ENCODE results near the gene TMEM120B. TPM values are rescaled to one million over a fixed set of nuclear protein-coding genes. Genes with fewer than 3 reads are reported as not detected.

The TMEM120B gene
- total RNA-seq, 6 donors from 2014 or later, result 8.9 to 23.0 (median 14.2) TPM

GRCh38 chr12:121779422-121779895, 66.9 kb downstream of the TMEM120B start:
- H3K27ac ChIP-seq, result peak overlapping the region; percentile 27 to 54 (median 40)
- TF ChIP-seq CTCF (IDR thresholded peaks at IDR 0.05), result no peak
- TF ChIP-seq EP300 (IDR thresholded peaks at IDR 0.05), result no peak
- TF ChIP-seq POLR2AphosphoS5 (IDR thresholded peaks at IDR 0.05), result no peak
- no peak for TF ChIP-seq POLR2A (IDR thresholded peaks at IDR 0.05)

GRCh38 chr12:121780429-121780828, 67.9 kb downstream of the TMEM120B start:
- WGBS, 2 donors, result 96 to 97% methylated on average over 10 to 11 of the region's 11 CpGs
- H3K9me3 ChIP-seq, result no peaks in the 10 kb centered on the region
- no peak overlapping the region for H3K4me3 ChIP-seq
- no peak for DNase-seq
- no peak for ATAC-seq (ENCODE audit: low FRiP score in 2 of 2)
- H3K36me3 ChIP-seq, result peaks cover 0 to 19% (median 6%) of the 10 kb centered on the region in 4 donors
- H3K27ac ChIP-seq, result no peak overlapping the region
- peaks cover 23 to 30% (median 24%) of the 10 kb centered on the region in 4 donors for H3K4me1 ChIP-seq
- no peak for TF ChIP-seq CTCF (IDR thresholded peaks at IDR 0.05)
- TF ChIP-seq POLR2A (IDR thresholded peaks at IDR 0.05), result no peak
- no peak for TF ChIP-seq EP300 (IDR thresholded peaks at IDR 0.05)
- TF ChIP-seq POLR2AphosphoS5 (IDR thresholded peaks at IDR 0.05), result no peak
- H3K27me3 ChIP-seq, result no peaks in the 10 kb centered on the region

More at GRCh38 chr12:121779422-121779895, 66.9 kb downstream of the TMEM120B start:
- Histone ChIP-seq H3K4me3 (no peak overlapping the region), H3K36me3 (peaks cover 0 to 19% (median 6%) of the 10 kb centered on the region in 4 donors), H3K4me1 (peaks cover 23 to 30% (median 27%) of the 10 kb centered on the region in 4 donors), H3K27me3 (no peaks in the 10 kb centered on the region), H3K9me3 (no peaks in the 10 kb centered on the region)
- no peak for ATAC-seq (ENCODE audit: low FRiP score in 2 of 2)
- DNase-seq, result peak in 1 of 2 donors; percentile 60
- 60 to 74% methylated on average over 1 to 17 of the region's 17 CpGs for WGBS, 2 donors

GRCh38 chr12:121781484-121781997, 69.0 kb downstream of the TMEM120B start:
- peak overlapping the region in 3 of 4 donors; percentile 13 to 57 (median 15) for H3K27ac ChIP-seq
- TF ChIP-seq POLR2A (IDR thresholded peaks at IDR 0.05), result no peak
- TF ChIP-seq EP300 (IDR thresholded peaks at IDR 0.05), result no peak
- TF ChIP-seq POLR2AphosphoS5 (IDR thresholded peaks at IDR 0.05), result no peak
- TF ChIP-seq CTCF (IDR thresholded peaks at IDR 0.05), result no peak
- no peaks in the 10 kb centered on the region for H3K27me3 ChIP-seq
- DNase-seq (peak in 1 of 2 donors; percentile 58), ATAC-seq (ENCODE audit: low FRiP score in 2 of 2) (peak in 1 of 2 donors; percentile 5)
- H3K4me3 ChIP-seq, result no peak overlapping the region
- peaks cover 0 to 19% (median 6%) of the 10 kb centered on the region in 4 donors for H3K36me3 ChIP-seq
- 46 to 56% methylated on average over 10 to 12 of the region's 12 CpGs for WGBS, 2 donors
- peaks cover 19 to 27% (median 23%) of the 10 kb centered on the region in 4 donors for H3K4me1 ChIP-seq
- H3K9me3 ChIP-seq, result no peaks in the 10 kb centered on the region

GRCh38 chr12:121781998-121782979, 69.7 kb downstream of the TMEM120B start:
- ATAC-seq (ENCODE audit: low FRiP score in 2 of 2) (peak in 1 of 2 donors; percentile 13), DNase-seq (no peak)
- Histone ChIP-seq H3K4me3 (no peak overlapping the region), H3K36me3 (peaks cover 0 to 19% (median 6%) of the 10 kb centered on the region in 4 donors), H3K9me3 (no peaks in the 10 kb centered on the region), H3K27ac (peak overlapping the region in 3 of 4 donors; percentile 15 to 49 (median 17)), H3K27me3 (no peaks in the 10 kb centered on the region), H3K4me1 (peaks cover 19 to 34% (median 29%) of the 10 kb centered on the region in 4 donors)
- 45 to 49% methylated on average over 12 to 14 of the region's 14 CpGs for WGBS, 2 donors
- TF ChIP-seq CTCF (IDR thresholded peaks at IDR 0.05) (no peak), POLR2AphosphoS5 (IDR thresholded peaks at IDR 0.05) (no peak), POLR2A (IDR thresholded peaks at IDR 0.05) (no peak), EP300 (IDR thresholded peaks at IDR 0.05) (no peak)

Data from upper lobe of left lung (tissue), 6 donors.